Heart left ventricle (tissue), 16 donors: ENCODE measurements around the gene DAD1. TPM values are rescaled to one million over a fixed set of nuclear protein-coding genes. Genes with fewer than 3 reads are reported as not detected.

ENCODE experiments used
- ATAC-seq, 4 donors: fragments of 200-7000 bp; cut with Tn5 transposase; one replicate each; pipeline ENCODE4 v1.9.1; 2020 to 2022; ENCODE audit warnings: moderate library complexity in 4 of 4, mild to moderate bottlenecking in 3 of 4, moderate number of reproducible peaks in 1 of 4
- DNase-seq, 5 donors: peaks; one replicate each; pipeline ENCODE4 v3.0.0-alpha.2; 2020
- H3K27ac ChIP-seq, 12 donors: fragments of 200-600 bp; sonication (generic) in 4 of 12; one replicate each; pipeline versions ENCODE4 v1.5.0 to v1.8.0; 2016 to 2022; ENCODE audit warnings: mild to moderate bottlenecking in 2 of 12
- H3K27me3 ChIP-seq, 9 donors: fragments of 200-600 bp; sonication (generic) in 2 of 9; one replicate each; pipeline versions ENCODE4 v1.5.1 to v1.8.0; 2016 to 2022; ENCODE audit warnings: mild to moderate bottlenecking in 3 of 9
- H3K36me3 ChIP-seq, 9 donors: fragments of 200-600 bp; sonication (generic) in 2 of 9; one replicate each; pipeline versions ENCODE4 v1.5.0 to v1.8.0; 2018 to 2022; ENCODE audit warnings: mild to moderate bottlenecking in 2 of 9
- H3K4me1 ChIP-seq, 12 donors: fragments of 200-600 bp; sonication (generic) in 4 of 12; one replicate each; pipeline versions ENCODE4 v1.5.0 to v1.8.0; 2016 to 2022; ENCODE audit warnings: mild to moderate bottlenecking in 3 of 12
- H3K4me3 ChIP-seq, 12 donors: fragments of 200-600 bp; sonication (generic) in 4 of 12; one replicate each; pipeline versions ENCODE4 v1.5.0 to v1.8.0; 2017 to 2022; ENCODE audit warnings: mild to moderate bottlenecking in 9 of 12, moderate library complexity in 4 of 12
- H3K9me3 ChIP-seq, 12 donors: fragments of 200-600 bp; sonication (generic) in 4 of 12; one replicate each; pipeline versions ENCODE4 v1.5.0 to v1.8.0; 2016 to 2022; ENCODE audit warnings: mild to moderate bottlenecking in 1 of 12
- CTCF ChIP-seq, 12 donors: fragments of 200-600 bp; sonication (generic) in 4 of 12; IDR thresholded peaks; one replicate each; pipeline versions ENCODE4 v1.5.0 to v1.8.0; 2018 to 2022; ENCODE audit warnings: antibody characterized with exemption in 12 of 12, mild to moderate bottlenecking in 5 of 12
- POLR2A ChIP-seq, 2 donors: fragments of 450-650 bp; IDR thresholded peaks; one replicate each; pipeline ENCODE4 v1.6.1; 2017; ENCODE audit warnings: antibody characterized with exemption in 2 of 2, mild to moderate bottlenecking in 2 of 2, moderate library complexity in 2 of 2
- WGBS, 4 donors: extraction: QIAGEN DNeasy Blood & Tissue Kit in 2 of 4; methylation state at CpG; one replicate each; pipeline versions ENCODE4 v1.1.5 to v1.1.7; 2013 to 2018; 5-methylcytosine and 5-hydroxymethylcytosine counted together
- intact Hi-C, 10 donors: fragments of 100-400 bp; cut with DNase I; formaldehyde crosslinking; loops; one replicate each; pipeline versions ENCODE4 v1.11.1 to v1.14.2; 2022
- polyA plus RNA-seq, 2 donors: library from polyadenylated mRNA; stranded (reverse); fragments of 200-250 nt; gene quantifications; one replicate each; pipeline ENCODE4 v1.2.3, GENCODE V29; 2013
- total RNA-seq, 9 donors: library from RNA; depleted of rRNA in 2 of 9; stranded (reverse); fragments of >200 nt in 2 of 9; fragmentation: NEBNext Ultra II Directional in 3 of 9; extraction: Animal tissue kit (Norgen Biotek cat#: 25700) in 3 of 9; gene quantifications; one replicate each; pipeline versions ENCODE4 v1.1.0 to v1.2.4, GENCODE V29; 2016 to 2023
- donor health status: ischemic (EF 13 %, LVEDD 7.1; RV severe dilation, severe dysfunction).
- donor health status: healthy with polysubstance abuse.
- donor health status: DM: no; HTN: yes; CAD: no.
- donor health status: DM: no; HTN: no; CAD: no.
- donor health status: ischemic (EF 25% LVEDD 6.9; RV normal size, moderate dysfunction).
- donor health status: ischemic (EF 25% LVEDD 5.7; RV mildly dilated, moderate dysfunction).
- donor health status: healthy.
- donor health status: DM: yes; HTN: yes; CAD: no.
- donor health status: ischemic (EF 35%, LVEDD 5.7; RV mildly dilated, moderate dysfunction).
- donor health status: nonischemic (EF 11% LVEDD 7.7; RV severe dilation, severe dysfunction).
- donor health status: DM: yes; HTN: yes; CAD: no.
- donor health status: PGD.
- donor health status: ischemic (EF 29% LVEDD 5.4; RV normal size, mild dysfunction).
- donor health status: nonischemic (EF 23%, LVEDD 6.1; RV moderate dilation, normal function).

The DAD1 gene
- total and polyA plus RNA-seq, 11 donors = 108 to 402 (median 147) TPM

GRCh38 chr14:22597771-22598098 lies 8.7 kb upstream of the DAD1 start:
- Histone ChIP-seq H3K27ac (peak overlapping the region in 11 of 12 donors; percentile 59 to 91 (median 83)), H3K9me3 (no peaks in the 10 kb centered on the region), H3K4me3 (peak overlapping the region; percentile 43 to 91 (median 82)), H3K36me3 (peaks cover 0 to 15% (median 14%) of the 10 kb centered on the region in 9 donors), H3K27me3 (peaks cover 0 to 5% (median 0%) of the 10 kb centered on the region in 9 donors), H3K4me1 (peaks cover 3 to 27% (median 17%) of the 10 kb centered on the region in 12 donors)
- no peak for TF ChIP-seq POLR2A (IDR thresholded peaks at IDR 0.05)
- no peak for TF ChIP-seq CTCF (IDR thresholded peaks at IDR 0.05)
- intact Hi-C loops = loop anchor here in 2 of 10 donors (10.0 kb wide), 2 partner anchors 117 to 167 kb away; partner anchors contain the start of gene OXA1L (in 1 of the 2)
- ATAC-seq (no peak), DNase-seq (no peak)
- 11 to 14% (median 13%) methylated on average over 8 to 9 of the region's 9 CpGs for WGBS, 4 donors

GRCh38 chr14:22597265-22597664 lies 8.2 kb upstream of the DAD1 start:
- H3K36me3 ChIP-seq = peaks cover 0 to 11% (median 9%) of the 10 kb centered on the region in 9 donors
- peaks cover 3 to 27% (median 17%) of the 10 kb centered on the region in 12 donors for H3K4me1 ChIP-seq
- H3K27me3 ChIP-seq = peaks cover 0 to 5% (median 0%) of the 10 kb centered on the region in 9 donors
- 84 to 92% (median 89%) methylated on average over 6 of the region's 6 CpGs for WGBS, 4 donors
- DNase-seq (no peak), ATAC-seq (no peak)
- intact Hi-C loops = loop anchor here in 2 of 10 donors (10.0 kb wide), 2 partner anchors 118 to 168 kb away; partner anchors contain the start of gene OXA1L (in 1 of the 2)
- TF ChIP-seq CTCF (IDR thresholded peaks at IDR 0.05) (no peak), POLR2A (IDR thresholded peaks at IDR 0.05) (no peak)
- H3K4me3 ChIP-seq = peak overlapping the region in 7 of 12 donors; percentile 71 to 91 (median 85)
- no peaks in the 10 kb centered on the region for H3K9me3 ChIP-seq
- peak overlapping the region in 3 of 12 donors; percentile 59 to 89 (median 85) for H3K27ac ChIP-seq

- TF ChIP-seq CTCF (IDR thresholded peaks at IDR 0.05) = no peak
- TF ChIP-seq POLR2A (IDR thresholded peaks at IDR 0.05) = no peak
- DNase-seq (no peak), ATAC-seq (no peak)
- no peaks in the 10 kb centered on the region for H3K9me3 ChIP-seq
- H3K36me3 ChIP-seq = peaks cover 0 to 2% (median under 1%) of the 10 kb centered on the region in 9 donors
- H3K27ac ChIP-seq = no peak overlapping the region
- no peak overlapping the region for H3K4me3 ChIP-seq
- intact Hi-C loops = loop anchor here in 2 of 10 donors (10.0 kb wide), 2 partner anchors 118 to 168 kb away; partner anchors contain the start of gene OXA1L (in 1 of the 2)
- peaks cover 3 to 27% (median 17%) of the 10 kb centered on the region in 12 donors for H3K4me1 ChIP-seq
- peaks cover 0 to 5% (median 0%) of the 10 kb centered on the region in 9 donors for H3K27me3 ChIP-seq
- WGBS, 4 donors = 80 to 94% (median 87%) methylated on average over 3 of the region's 3 CpGs
These were observed 7.4 kb upstream of the DAD1 start for GRCh38 chr14:22596354-22596879.

GRCh38 chr14:22594156-22594716 lies 5.2 kb upstream of the DAD1 start:
- Histone ChIP-seq H3K36me3 (no peaks in the 10 kb centered on the region), H3K27ac (no peak overlapping the region), H3K4me1 (peaks cover under 1 to 18% (median 10%) of the 10 kb centered on the region in 12 donors), H3K9me3 (no peaks in the 10 kb centered on the region), H3K27me3 (peaks cover 0 to 5% (median 0%) of the 10 kb centered on the region in 9 donors), H3K4me3 (no peak overlapping the region)
- 44 to 60% (median 48%) methylated on average over 4 of the region's 4 CpGs for WGBS, 4 donors
- intact Hi-C loops = loop anchor here in 2 of 10 donors (10.0 kb wide), 2 partner anchors 121 to 171 kb away; partner anchors contain the start of gene OXA1L (in 1 of the 2)
- no peak for DNase-seq
- no peak for ATAC-seq
- no peak for TF ChIP-seq CTCF (IDR thresholded peaks at IDR 0.05)
- no peak for TF ChIP-seq POLR2A (IDR thresholded peaks at IDR 0.05)
